Smooth muscle cell (in vitro differentiated cells): ENCODE measurements around the gene ST6GALNAC6. TPM values are rescaled to one million over a fixed set of nuclear protein-coding genes. Genes with fewer than 3 reads are reported as not detected.

Experiments
- DNase-seq: peaks from one replicate; lab custom pipeline; 2025; ENCODE audit not compliant: unreplicated experiment; lab: John Stamatoyannopoulos, UW
- H2AFZ ChIP-seq: fragments of 200-600 bp; sonication (generic); 2 replicates; pipeline ENCODE4 v1.6.0; 2016; ENCODE audit warnings: antibody characterized with exemption, low read depth, mild to moderate bottlenecking
- H3F3A ChIP-seq: fragments of 200-600 bp; sonication (generic); 2 replicates; pipeline ENCODE4 v1.6.0; 2017; ENCODE audit warnings: antibody characterized with exemption, low read depth
- H3K27ac ChIP-seq: fragments of 200-600 bp; sonication (generic); 2 replicates; pipeline ENCODE4 v1.5.1; 2016; ENCODE audit warnings: low read depth, mild to moderate bottlenecking
- H3K27me3 ChIP-seq: fragments of 200-600 bp; sonication (generic); 2 replicates; pipeline ENCODE4 v1.6.1; 2016; ENCODE audit warnings: low read depth, mild to moderate bottlenecking
- H3K36me3 ChIP-seq: fragments of 200-600 bp; sonication (generic); 2 replicates; pipeline ENCODE4 v1.5.1; 2016; ENCODE audit warnings: low read depth
- H3K4me1 ChIP-seq: fragments of 200-600 bp; sonication (generic); 2 replicates; pipeline ENCODE4 v1.5.1; 2016; ENCODE audit warnings: low read depth
- H3K4me2 ChIP-seq: fragments of 200-600 bp; sonication (generic); 2 replicates; pipeline ENCODE4 v1.6.0; 2016; ENCODE audit warnings: mild to moderate bottlenecking
- H3K4me3 ChIP-seq: fragments of 200-600 bp; sonication (generic); 2 replicates; pipeline ENCODE4 v1.5.1; 2016; ENCODE audit warnings: mild to moderate bottlenecking
- H3K79me2 ChIP-seq: fragments of 200-600 bp; sonication (generic); 2 replicates; pipeline ENCODE4 v1.6.0; 2016; ENCODE audit warnings: low read depth, mild to moderate bottlenecking
- H3K9ac ChIP-seq: fragments of 200-600 bp; sonication (generic); 2 replicates; pipeline ENCODE4 v1.6.0; 2016; ENCODE audit warnings: low read depth
- H3K9me3 ChIP-seq: fragments of 200-600 bp; sonication (generic); replicated peaks from 2 replicates; pipeline ENCODE4 v1.5.1; 2016; ENCODE audit warnings: low read depth
- H4K20me1 ChIP-seq: fragments of 200-600 bp; sonication (generic); 2 replicates; pipeline ENCODE4 v1.6.0; 2016; ENCODE audit warnings: low read depth
- WGBS: methylation state at CpG from one replicate; pipeline ENCODE4 v1.1.7; 2016; ENCODE audit warnings: low lambda C conversion rate; 5-methylcytosine and 5-hydroxymethylcytosine counted together
- polyA plus RNA-seq: library from polyadenylated mRNA; unstranded; fragments of >200 nt; fragmentation: Nextera tagmentation; extraction: Ambion mirVana; gene quantifications from 2 replicates; pipeline ENCODE4 v1.2.1, GENCODE V29; 2016
- total RNA-seq: library from RNA; depleted of rRNA; stranded (reverse); fragments of >200 nt; gene quantifications from 2 replicates; pipeline ENCODE4 v1.2.3, GENCODE V29; 2014
- TF ChIP-seq, protein P1 (sequence below): fragments of 200-600 bp; sonication (generic); IDR thresholded peaks from 2 replicates; pipeline ENCODE4 v1.5.1; 2017; ENCODE audit warnings: borderline replicate concordance, mild to moderate bottlenecking, antibody characterized with exemption; ENCODE audit not compliant: insufficient read depth, poor library complexity, severe bottlenecking

Gene ST6GALNAC6
- total and polyA plus RNA-seq, 2 experiments from 2014 or later, result 36.4 to 65.8 TPM

DNA sequence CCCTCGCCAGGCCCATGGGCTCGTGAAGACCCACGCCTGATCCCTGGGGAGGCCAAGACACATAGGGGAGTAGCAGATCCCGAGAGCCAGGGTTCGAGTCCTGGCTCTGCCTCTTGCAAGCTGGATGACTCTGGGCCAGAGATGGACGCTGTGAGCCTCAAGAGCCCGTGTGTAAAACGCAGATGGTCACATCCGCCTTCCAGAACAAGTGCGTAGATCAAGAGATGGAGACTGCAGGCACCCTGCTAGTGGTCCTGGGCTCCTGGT is 9.2 kb upstream of the ST6GALNAC6 start:
- Histone ChIP-seq H3K27ac (no peak overlapping the region), H3K9me3 (no peaks in the 10 kb centered on the region), H3K79me2 (no peaks in the 10 kb centered on the region), H3K4me1 (peaks cover 2% of the 10 kb centered on the region), H3K9ac (no peak overlapping the region), H3K36me3 (no peaks in the 10 kb centered on the region), H3K4me3 (no peak overlapping the region), H3K4me2 (no peak overlapping the region), H3K27me3 (no peaks in the 10 kb centered on the region), H2AFZ (no peak overlapping the region), H4K20me1 (no peaks in the 10 kb centered on the region), H3F3A (no peaks in the 10 kb centered on the region)
- TF ChIP-seq, protein P1, sequence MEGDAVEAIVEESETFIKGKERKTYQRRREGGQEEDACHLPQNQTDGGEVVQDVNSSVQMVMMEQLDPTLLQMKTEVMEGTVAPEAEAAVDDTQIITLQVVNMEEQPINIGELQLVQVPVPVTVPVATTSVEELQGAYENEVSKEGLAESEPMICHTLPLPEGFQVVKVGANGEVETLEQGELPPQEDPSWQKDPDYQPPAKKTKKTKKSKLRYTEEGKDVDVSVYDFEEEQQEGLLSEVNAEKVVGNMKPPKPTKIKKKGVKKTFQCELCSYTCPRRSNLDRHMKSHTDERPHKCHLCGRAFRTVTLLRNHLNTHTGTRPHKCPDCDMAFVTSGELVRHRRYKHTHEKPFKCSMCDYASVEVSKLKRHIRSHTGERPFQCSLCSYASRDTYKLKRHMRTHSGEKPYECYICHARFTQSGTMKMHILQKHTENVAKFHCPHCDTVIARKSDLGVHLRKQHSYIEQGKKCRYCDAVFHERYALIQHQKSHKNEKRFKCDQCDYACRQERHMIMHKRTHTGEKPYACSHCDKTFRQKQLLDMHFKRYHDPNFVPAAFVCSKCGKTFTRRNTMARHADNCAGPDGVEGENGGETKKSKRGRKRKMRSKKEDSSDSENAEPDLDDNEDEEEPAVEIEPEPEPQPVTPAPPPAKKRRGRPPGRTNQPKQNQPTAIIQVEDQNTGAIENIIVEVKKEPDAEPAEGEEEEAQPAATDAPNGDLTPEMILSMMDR, result no peak
- 98% methylated on average over 10 of the region's 10 CpGs for WGBS
- DNase-seq, result no peak

DNA sequence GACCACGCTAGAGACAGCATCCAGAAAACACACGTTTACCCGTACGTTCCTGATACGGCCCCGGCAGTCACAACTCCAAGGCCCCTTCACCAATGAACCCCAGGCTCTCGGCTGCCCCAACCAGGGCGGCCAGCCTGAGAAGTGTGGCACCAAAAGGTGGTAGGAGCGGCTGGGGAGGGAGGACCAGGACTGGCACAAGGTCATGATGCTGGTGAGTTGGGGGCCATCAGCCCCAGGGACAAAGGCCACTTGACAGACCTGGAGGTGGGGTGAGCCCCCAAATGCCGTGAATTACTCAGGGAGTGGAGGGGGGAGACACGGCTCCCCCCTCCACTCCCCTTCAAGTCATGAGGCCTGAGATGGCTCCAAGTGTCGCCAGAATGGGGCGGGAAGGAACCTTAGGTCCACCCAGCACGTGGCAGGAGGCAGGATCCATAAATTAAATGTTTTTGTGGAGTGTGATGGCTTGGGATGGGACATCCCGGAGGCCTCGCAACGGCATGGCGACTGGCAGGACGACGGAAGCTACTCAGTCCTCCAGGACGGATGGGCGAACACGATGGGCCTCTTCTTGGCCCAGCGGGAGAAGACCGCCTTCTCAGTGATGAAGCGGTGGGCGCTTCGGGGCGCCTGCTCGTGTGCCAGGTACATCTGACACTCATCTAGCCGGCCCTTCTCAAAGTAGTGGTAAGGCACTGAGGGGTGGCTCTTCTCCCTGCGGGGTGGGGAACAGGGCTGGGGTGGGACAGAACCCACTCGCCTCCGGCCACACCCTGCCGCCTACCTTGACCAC is 8.7 kb upstream of the ST6GALNAC6 start:
- Histone ChIP-seq H3K27ac (no peak overlapping the region), H3K4me1 (peaks cover 7% of the 10 kb centered on the region), H3K27me3 (no peaks in the 10 kb centered on the region), H3K4me2 (no peak overlapping the region), H3K79me2 (no peaks in the 10 kb centered on the region), H3K36me3 (no peaks in the 10 kb centered on the region), H2AFZ (no peak overlapping the region), H3K4me3 (no peak overlapping the region), H3F3A (no peaks in the 10 kb centered on the region), H3K9ac (no peak overlapping the region), H4K20me1 (no peaks in the 10 kb centered on the region), H3K9me3 (no peaks in the 10 kb centered on the region)
- TF ChIP-seq, protein P1, result no peak
- DNase-seq, result no peak
- WGBS, result 92% methylated on average over 34 of the region's 35 CpGs

DNA sequence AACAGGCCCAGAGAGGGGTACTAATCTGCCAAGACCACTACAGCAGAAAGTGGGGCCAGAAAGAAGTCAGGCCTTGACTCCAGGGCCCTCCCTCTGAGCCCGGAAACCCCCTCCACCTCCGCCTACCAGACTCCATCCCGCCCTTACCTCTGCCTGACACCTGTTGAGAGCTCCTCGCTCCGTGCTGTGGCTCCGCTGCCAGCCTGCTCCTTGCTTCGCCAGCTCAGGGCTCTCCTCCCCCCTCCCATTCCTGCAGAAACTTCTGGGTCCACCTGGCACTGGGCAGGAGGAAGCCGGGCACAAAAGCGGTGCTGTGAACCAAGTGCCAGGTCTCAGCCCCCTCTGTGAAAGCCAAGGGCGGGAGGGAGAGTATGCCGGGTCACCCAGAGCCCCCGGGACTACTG is 6.4 kb upstream of the ST6GALNAC6 start:
- DNase-seq, result no peak
- Histone ChIP-seq H3K4me1 (peaks cover 7% of the 10 kb centered on the region), H2AFZ (no peak overlapping the region), H3K9ac (no peak overlapping the region), H3K4me3 (no peak overlapping the region), H4K20me1 (no peaks in the 10 kb centered on the region), H3K27me3 (no peaks in the 10 kb centered on the region), H3K27ac (no peak overlapping the region), H3K79me2 (no peaks in the 10 kb centered on the region), H3F3A (no peaks in the 10 kb centered on the region), H3K9me3 (no peaks in the 10 kb centered on the region), H3K4me2 (no peak overlapping the region), H3K36me3 (no peaks in the 10 kb centered on the region)
- TF ChIP-seq, protein P1, result no peak
- WGBS, result 98% methylated on average over 12 of the region's 12 CpGs
